HL-60 (cell line): Measurements from ENCODE around the gene NMNAT3.

Experiments
- DNase-seq, 2 experiments: peaks; one replicate each; pipeline ENCODE4 v3.0.0-alpha.2; 2010 to 2020; ENCODE audit warnings: low read depth in 1 of 2, low spot score in 1 of 2
- H3K27ac ChIP-seq: fragments of 250-450 bp; sonication (Bioruptor Pico); replicated peaks from 2 replicates; pipeline ENCODE4 v1.5.1; 2020; ENCODE audit warnings: mild to moderate bottlenecking, moderate library complexity
- H3K27me3 ChIP-seq: fragments of 250-450 bp; sonication (Bioruptor Pico); 2 replicates; pipeline ENCODE4 v1.5.1; 2021; ENCODE audit warnings: mild to moderate bottlenecking, moderate library complexity; ENCODE audit not compliant: insufficient read depth, poor library complexity, severe bottlenecking
- H3K4me3 ChIP-seq: replicated peaks from 2 replicates; pipeline ENCODE4 v1.5.1; 2011; ENCODE audit warnings: mild to moderate bottlenecking, control low read depth, low read length; ENCODE audit not compliant: insufficient read depth
- CTCF ChIP-seq: IDR thresholded peaks from one replicate; pipeline ENCODE4 v1.5.1; 2011; ENCODE audit warnings: low read length, control low read depth, inconsistent platforms; ENCODE audit not compliant: insufficient read depth
- GABPA ChIP-seq: IDR thresholded peaks from 2 replicates; pipeline ENCODE4 v1.6.1; 2012; ENCODE audit warnings: low read depth
- POLR2AphosphoS5 ChIP-seq: IDR thresholded peaks from 2 replicates; pipeline ENCODE4 v1.6.1; 2012; ENCODE audit warnings: low read depth
- REST ChIP-seq: IDR thresholded peaks from 2 replicates; pipeline ENCODE4 v1.6.1; 2012; ENCODE audit warnings: low read depth; ENCODE audit not compliant: insufficient replicate concordance
- SPI1 ChIP-seq: IDR thresholded peaks from 2 replicates; pipeline ENCODE4 v1.6.1; 2012; ENCODE audit warnings: low read depth, mild to moderate bottlenecking, borderline replicate concordance

The NMNAT3 gene

GRCh38 chr3:139642996-139643395, 34.8 kb downstream of the NMNAT3 start:
- Histone ChIP-seq H3K4me3 (no peak overlapping the region), H3K27ac (peak overlapping the region; percentile 47), H3K27me3 (no peaks in the 10 kb centered on the region)
- DNase-seq: peak in 1 of 2 experiments; percentile 11
- TF ChIP-seq SPI1: peak; percentile 23; the same call in 1 of the 2 replicates
- no peak for TF ChIP-seq CTCF

- H3K27me3 ChIP-seq: no peaks in the 10 kb centered on the region
- TF ChIP-seq GABPA: no peak
- TF ChIP-seq CTCF: no peak
- TF ChIP-seq SPI1: no peak
- no peak for TF ChIP-seq POLR2AphosphoS5
- TF ChIP-seq REST: no peak
- DNase-seq: no peak
- no peak overlapping the region for H3K27ac ChIP-seq
- no peak overlapping the region for H3K4me3 ChIP-seq
Measured at GRCh38 chr3:139640456-139640855, 37.3 kb downstream of the NMNAT3 start.

GRCh38 chr3:139639662-139640061, 38.1 kb downstream of the NMNAT3 start:
- H3K27ac ChIP-seq: no peak overlapping the region
- no peaks in the 10 kb centered on the region for H3K27me3 ChIP-seq
- no peak overlapping the region for H3K4me3 ChIP-seq
- TF ChIP-seq REST (no peak), SPI1 (no peak), CTCF (no peak), POLR2AphosphoS5 (no peak), GABPA (no peak)
- no peak for DNase-seq

- Histone ChIP-seq H3K27ac (no peak overlapping the region), H3K27me3 (no peaks in the 10 kb centered on the region), H3K4me3 (no peak overlapping the region)
- DNase-seq: no peak
- no peak for TF ChIP-seq POLR2AphosphoS5
- TF ChIP-seq REST: no peak
- TF ChIP-seq GABPA: no peak
- TF ChIP-seq SPI1: no peak
- no peak for TF ChIP-seq CTCF
Measured at GRCh38 chr3:139638518-139638917, 39.3 kb downstream of the NMNAT3 start.
